ENCODE data around the gene FOXP1.

Gene FOXP1

DNA sequence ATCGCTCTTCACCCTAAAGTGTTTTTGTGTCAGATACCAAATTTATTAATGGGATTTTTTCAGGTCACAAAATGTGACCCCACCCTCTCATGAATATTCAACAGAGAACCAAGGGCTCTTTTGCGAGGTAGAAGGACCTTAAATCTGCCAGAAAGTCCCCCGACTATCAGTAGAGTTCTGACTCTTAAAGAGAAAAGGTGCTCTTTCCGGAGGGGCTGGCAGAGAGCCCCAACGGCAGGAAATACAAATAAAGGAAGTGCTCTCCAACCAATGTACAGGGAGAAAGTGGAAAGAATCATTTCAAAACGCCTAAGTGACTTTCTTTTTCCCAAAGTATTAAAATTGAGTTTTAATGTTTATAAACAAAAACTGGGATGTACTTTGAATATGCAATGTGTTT lies 517.2 kb downstream of the FOXP1 start:
- TF ChIP-seq CTCF (IDR thresholded peaks at IDR 0.05; ENCODE audit: control extremely low read depth, extremely low read depth, low read depth, missing control alignments) = no peak
- CTCF ChIA-PET = no interaction called here
- POLR2A ChIA-PET = no interaction called here
- DNase-seq (ENCODE audit: extremely low spot score) = no peak

- ChIA-PET POLR2A (no interaction called here), CTCF (no interaction called here)
- no peak for TF ChIP-seq CTCF (IDR thresholded peaks at IDR 0.05; ENCODE audit: control extremely low read depth, extremely low read depth, low read depth, missing control alignments)
- DNase-seq (ENCODE audit: extremely low spot score) = no peak
Observed at GRCh38 chr3:71065764-71066013, 517.8 kb downstream of the FOXP1 start.

DNA sequence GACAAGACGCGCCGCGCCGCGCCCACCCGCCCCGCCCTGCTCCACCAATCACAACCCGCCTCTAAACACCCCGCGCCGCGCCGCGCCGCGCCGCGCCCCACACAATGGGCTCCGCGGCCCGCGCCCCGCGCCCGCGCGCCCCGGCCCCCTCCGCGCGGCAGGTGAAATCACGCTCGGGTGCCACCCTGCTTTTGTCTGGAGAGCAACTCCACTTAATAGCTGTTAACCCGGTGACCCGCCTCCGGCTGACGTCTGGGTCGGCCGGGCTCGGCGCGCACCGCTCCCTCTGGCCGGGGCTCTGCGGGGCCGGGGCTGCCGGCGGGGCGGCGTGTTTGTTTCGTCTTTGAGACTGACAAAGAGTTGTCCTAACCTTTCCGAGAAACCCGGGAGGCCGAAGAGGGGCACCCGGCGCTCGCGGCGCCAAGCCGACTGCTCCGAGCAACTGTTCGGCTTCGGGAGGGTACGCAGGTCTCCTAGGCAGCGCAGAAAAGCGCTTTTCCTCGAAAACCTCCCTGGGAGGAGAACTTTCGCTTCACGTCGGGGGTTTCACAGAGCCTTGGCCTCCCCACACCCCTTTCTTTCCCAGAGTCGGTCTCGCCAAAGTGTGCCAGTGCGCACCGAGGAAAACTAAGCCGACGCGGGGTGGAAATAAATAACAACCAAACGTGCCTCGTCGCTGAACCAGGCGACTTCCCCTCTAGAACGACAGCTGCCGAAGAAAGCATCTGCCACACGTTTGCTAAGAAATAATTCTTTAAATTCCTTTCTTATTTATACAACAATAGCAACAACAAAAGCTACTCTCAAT lies 518.4 kb downstream of the FOXP1 start:
- ChIA-PET CTCF (no interaction called here), POLR2A (no interaction called here)
- peak; percentile 27 for DNase-seq (ENCODE audit: extremely low spot score)
- no peak for TF ChIP-seq CTCF (IDR thresholded peaks at IDR 0.05; ENCODE audit: control extremely low read depth, extremely low read depth, low read depth, missing control alignments)

DNA sequence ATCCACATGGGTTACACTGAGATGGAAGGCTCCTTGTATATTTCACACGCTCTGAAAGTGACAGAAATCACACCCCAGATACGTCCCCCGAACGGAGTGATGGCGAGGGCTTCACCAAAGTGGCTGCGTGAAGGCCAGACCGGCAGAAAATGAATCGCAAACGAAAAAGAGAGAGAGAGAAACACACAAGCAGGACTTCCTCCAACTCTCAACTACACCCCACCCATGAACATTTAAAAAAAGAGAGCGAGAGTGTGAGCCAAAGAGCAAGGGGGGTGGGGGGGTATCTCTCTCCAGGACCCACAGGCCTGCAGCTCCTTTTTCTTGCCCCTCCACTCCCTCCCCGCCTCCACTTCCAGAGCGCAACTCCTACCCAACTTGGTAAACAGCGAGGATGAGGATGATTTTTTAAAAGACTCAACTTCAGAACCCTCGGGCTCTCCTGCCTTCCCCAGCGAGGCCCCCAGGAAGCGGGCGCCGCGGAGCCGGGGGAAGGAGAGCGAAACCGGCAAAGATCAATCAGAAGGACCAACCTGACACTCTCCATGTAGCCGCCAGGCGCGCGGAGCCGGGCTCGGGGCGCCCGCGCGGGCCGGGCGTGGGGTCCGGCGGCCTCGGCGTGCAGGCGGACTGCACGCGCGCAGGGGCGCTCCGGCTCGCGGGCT lies 519.1 kb downstream of the FOXP1 start:
- ChIA-PET POLR2A (no interaction called here), CTCF (interaction anchor here (1.7 kb wide), 1 partner anchor 13 kb away, joined by 11 read pairs; no protein-coding TSS in a partner anchor)
- no peak for TF ChIP-seq CTCF (IDR thresholded peaks at IDR 0.05; ENCODE audit: control extremely low read depth, extremely low read depth, low read depth, missing control alignments)
- peak; percentile 21 for DNase-seq (ENCODE audit: extremely low spot score)

- no peak for DNase-seq (ENCODE audit: extremely low spot score)
- ChIA-PET POLR2A (no interaction called here), CTCF (interaction anchor here (0.9 to 1.7 kb wide), 2 partner anchors 13 to 14 kb away, joined by 3 to 11 read pairs; no protein-coding TSS in a partner anchor)
- no peak for TF ChIP-seq CTCF (IDR thresholded peaks at IDR 0.05; ENCODE audit: control extremely low read depth, extremely low read depth, low read depth, missing control alignments)
Observed at GRCh38 chr3:71063773-71064290, 519.7 kb downstream of the FOXP1 start.

- no peak for DNase-seq (ENCODE audit: extremely low spot score)
- CTCF ChIA-PET = interaction anchor here (0.9 to 1.8 kb wide), 4 partner anchors 14 to 334 kb away, joined by 3 to 11 read pairs (median 5); no protein-coding TSS in a partner anchor
- no peak for TF ChIP-seq CTCF (IDR thresholded peaks at IDR 0.05; ENCODE audit: control extremely low read depth, extremely low read depth, low read depth, missing control alignments)
- POLR2A ChIA-PET = no interaction called here
Observed at GRCh38 chr3:71062952-71063772, 520.4 kb downstream of the FOXP1 start.

All from GM10248 (cell line).